Hematopoietic multipotent progenitor cell treated with erythropoietin and hydrocortisone succinate and interleukin-3 and kit ligand, for 15 days (in vitro differentiated cells): Measurements from ENCODE around the gene NBEAL2.
"Not testable (repeated sequence)": the region's sequence is repeated elsewhere in the genome, so short reads cannot be mapped to it uniquely, and the experiment has no call there.

Source experiments
- DNase-seq: peaks from one replicate; pipeline ENCODE4 v3.0.0-alpha.2; 2015; ENCODE audit warnings: low spot score

The NBEAL2 gene

GRCh38 chr3:47012342-47013230, 33.1 kb downstream of the NBEAL2 start:
- no peak for DNase-seq

GRCh38 chr3:47013231-47013630, 33.8 kb downstream of the NBEAL2 start:
- no peak for DNase-seq

GRCh38 chr3:47014036-47014435, 34.6 kb downstream of the NBEAL2 start:
- no peak for DNase-seq

GRCh38 chr3:47015151-47015550, 35.7 kb downstream of the NBEAL2 start:
- no peak for DNase-seq

DNA sequence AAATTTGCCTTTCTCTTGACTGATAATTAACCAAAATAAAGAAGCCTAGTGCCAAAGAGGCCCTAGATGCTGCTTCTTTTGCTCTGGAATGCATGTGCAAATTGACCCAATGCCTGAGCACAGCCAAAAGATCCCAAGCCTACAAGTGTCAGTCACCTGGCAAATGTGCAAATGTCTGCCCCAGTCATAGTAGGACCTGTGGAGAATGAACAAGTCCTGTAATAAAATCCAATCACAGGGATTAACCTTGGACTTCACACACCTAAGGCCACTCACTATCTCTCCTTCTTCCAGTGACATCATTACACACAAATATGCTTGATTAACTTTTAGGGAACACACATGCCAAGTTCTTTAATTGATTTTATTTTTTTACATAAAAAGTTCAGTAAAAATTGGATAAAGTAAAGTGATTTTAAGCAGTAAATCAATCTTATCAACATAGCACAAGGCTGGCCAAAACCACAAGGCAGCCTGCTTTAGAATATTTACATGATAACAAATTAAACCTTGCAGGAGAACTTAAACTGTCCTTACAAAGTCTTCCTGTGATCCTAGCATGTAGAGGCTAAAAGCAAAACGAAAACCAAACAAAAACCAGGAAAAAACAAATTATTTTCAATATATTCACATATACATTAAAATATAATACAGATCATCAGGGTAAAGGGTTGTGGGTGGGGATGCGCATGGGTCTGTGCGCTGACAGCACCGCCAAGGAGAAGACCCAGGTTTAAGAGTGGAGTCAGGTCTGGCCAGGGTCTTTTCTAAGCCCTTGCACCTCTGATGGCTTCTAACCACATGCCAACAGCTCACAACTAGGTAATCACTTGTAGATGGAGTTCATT, 36.8 kb downstream of the NBEAL2 start:
- no peak for DNase-seq

- no peak for DNase-seq
These were observed 37.5 kb downstream of the NBEAL2 start for GRCh38 chr3:47016934-47017435.

DNA sequence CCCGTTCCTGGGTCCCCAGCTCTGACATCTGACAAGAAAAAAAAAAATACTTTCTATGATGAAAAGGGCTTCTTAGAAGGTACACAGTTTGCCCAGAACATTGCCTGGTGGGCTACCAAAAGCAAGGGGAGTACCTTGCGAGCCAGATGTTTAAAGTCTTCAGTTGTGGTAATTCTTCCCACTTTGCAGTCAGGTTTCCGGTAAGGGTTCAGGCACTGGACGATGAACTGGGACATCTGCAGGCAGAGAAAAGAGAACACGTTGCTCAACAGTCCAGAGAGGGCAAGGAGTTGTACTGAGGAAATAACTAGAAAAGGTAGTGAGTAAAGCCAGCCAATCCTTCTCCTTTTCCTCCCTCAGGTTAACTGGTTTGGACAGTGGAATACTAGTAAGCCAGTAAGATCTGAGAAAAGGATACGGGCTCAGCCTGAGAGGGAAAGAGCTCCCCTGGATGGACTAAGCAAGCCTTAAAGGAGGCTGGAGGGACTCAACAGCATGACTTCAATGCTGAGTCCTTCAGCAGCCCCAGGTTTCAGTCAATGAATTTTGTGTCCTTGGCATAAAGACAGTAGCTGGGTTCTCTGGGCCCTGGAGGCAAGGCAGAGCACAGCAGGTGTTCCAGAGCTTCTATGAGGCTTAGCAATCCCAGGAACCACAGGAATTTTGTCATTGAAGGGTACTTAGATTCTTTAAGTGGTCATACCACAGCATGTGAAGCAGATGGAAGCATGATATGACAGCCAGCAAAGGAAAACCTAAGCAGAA, 38.2 kb downstream of the NBEAL2 start:
- DNase-seq: no peak

DNA sequence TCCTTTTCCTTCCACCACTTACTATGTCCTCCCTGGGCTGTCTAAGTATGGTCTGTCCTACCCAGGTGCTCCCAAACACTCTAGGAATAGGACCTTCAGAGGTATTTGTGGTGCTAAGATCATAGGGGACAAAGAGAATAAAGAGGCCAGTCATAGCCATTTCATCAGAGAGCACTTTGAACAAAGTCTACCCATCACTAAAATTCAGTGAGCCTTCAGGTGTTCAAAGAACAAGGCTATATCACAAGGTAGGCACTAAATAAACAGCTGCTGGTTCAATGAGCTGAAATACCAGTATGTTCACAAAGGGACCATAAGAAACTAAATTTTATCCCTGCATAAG, 38.8 kb downstream of the NBEAL2 start:
- no peak for DNase-seq

DNA sequence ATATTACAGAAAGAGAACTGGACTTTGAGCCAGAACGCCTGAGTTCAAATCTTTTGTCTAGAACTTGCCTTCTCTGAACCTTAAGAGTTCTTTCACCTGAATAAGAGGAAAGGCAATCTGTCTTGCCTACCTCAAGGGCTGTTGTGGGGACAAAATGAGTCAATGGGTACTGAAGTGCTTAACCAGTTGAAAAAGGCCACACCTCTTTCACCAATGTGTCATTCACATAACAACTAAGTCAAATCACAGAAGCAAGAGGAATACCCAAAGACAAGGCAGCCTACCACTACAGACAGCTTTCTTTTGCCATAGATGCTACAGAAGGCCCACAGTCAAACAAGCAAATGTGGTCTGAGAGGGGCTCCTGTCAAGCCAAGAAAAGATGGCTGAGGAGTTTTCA, 39.7 kb downstream of the NBEAL2 start:
- DNase-seq: no peak

DNA sequence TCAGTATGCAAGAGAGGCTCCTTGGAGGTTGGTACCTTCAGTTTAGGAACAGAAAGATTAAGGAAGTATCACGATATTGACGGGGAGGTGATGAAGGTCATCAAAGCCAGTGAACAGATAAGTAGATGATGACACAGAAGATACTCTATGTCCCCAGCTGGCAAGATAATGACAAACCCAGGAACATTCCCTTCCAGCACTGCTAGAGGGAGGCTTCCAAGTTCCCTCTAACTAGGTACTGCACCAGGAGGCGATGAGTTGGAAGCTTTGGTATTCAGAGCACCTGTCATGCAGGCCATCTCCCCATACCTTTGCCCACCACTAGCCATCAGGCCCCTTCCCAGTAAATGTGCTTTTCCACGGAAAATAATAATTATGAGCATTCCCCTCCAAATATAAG, 40.8 kb downstream of the NBEAL2 start:
- DNase-seq: no peak

DNA sequence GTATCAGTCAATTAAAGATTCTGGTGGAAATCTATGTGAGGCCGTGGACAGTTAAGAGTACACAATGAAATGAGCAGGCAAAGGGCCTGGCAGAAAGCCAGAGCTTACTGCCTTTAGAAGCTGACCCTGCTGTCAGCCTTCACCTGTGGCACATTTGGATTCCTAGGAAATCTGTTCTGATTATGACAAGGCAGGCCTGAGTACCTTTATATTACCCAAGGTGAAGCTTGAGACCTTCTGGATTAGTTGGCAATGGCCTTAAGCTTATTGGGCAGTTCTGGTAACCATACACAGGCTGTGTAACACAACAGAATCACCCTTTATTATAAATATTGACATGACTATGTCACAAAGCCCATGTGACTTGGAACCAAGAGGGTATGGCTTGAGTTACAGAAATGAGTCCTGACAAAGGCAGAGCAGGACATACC, 43.2 kb downstream of the NBEAL2 start:
- no peak for DNase-seq

DNA sequence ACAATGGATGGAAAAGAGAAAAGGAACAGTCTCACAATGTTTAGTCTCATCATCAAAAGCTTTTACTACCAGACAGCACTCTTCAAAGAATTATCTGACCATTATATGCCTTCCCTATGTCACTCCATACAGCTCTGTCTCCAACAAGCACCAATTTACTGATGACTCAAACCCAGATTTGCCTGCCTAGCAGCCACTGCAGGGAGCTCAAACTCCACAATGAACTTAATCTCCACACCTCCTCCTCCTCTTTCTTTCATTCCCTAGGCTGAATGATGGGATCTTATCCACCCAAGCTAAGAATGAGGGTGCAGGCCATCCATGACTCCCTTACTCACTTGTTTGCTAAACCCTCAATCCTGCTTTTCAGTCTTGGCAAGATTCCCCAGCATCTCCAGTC, 45.5 kb downstream of the NBEAL2 start:
- DNase-seq: no peak

DNA sequence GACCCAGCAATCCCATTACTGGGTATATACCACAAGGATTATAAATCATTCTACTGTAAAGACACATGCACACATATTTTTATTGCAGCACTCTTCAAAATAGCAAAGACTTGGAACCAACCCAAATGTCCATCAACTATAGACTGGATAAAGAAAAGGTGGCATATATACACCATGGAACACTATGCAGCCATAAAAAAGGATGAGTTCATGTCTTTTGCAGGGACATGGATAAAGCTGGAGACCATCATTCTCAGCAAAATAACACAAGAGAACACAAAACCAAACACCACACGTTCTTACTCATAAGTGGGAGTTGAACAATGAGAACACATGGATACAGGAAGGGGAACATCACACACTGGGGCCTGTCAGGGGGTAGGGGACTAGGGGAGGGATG, 47.0 kb downstream of the NBEAL2 start:
- DNase-seq: not testable (repeated sequence)

GRCh38 chr3:47028146-47028545, 48.7 kb downstream of the NBEAL2 start:
- no peak for DNase-seq

DNA sequence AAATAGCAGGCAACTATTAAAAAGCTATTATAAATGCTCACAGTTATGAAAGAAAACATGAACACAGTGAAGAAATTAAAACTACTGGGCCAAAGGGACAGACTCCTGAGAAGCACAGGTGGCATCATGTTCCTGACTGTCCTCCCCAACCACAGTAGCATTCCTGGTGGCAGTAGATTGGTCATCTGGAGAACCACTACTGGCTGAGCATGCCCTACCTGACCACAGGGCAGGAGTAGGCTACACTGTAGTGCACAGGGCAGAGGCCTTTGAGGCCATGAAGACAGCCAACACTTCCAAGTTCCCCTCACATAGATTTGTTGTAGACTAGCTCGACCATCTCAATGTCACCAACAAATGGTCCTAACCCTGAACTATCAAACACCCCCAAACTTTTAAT, 49.2 kb downstream of the NBEAL2 start:
- DNase-seq: no peak

GRCh38 chr3:47031041-47031440, 51.6 kb downstream of the NBEAL2 start:
- DNase-seq: not testable (repeated sequence)

GRCh38 chr3:47034868-47035489, 55.5 kb downstream of the NBEAL2 start:
- no peak for DNase-seq

DNA sequence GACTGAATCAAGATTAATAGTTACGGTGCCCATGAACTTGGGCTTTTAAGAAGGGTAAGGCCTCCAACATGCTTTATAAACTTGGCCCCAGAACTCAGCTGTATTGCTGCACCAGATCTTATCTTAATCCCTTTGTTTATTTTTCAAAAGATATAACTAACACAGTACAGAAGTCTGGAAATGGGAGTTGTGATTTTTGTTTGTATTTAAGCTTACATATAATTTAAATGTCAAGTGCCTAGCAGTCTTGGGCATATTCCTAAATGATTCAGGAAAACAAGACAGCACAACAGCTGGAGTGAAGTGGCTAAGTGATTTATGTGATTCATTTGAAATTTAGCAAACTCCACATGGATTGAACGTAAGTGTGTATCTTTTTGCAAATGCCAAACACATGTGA, 56.2 kb downstream of the NBEAL2 start:
- DNase-seq: no peak

- no peak for DNase-seq
These were observed 56.7 kb downstream of the NBEAL2 start for GRCh38 chr3:47036145-47036544.

DNA sequence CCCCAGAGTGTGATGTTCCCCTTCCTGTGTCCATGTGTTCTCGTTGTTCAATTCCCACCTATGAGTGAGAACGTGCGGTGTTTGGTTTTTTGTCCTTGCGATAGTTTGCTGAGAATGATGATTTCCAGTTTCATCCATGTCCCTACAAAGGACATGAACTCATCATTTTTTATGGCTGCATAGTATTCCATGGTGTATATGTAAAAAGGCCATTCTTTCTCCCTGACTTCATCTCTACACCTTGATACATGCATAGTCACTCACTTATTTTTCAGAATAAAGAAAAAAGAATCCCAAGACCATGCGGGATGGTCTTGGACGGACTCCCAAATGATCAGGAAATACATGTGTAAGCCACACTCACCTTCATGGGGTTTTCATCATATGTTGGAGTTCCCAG, 57.8 kb downstream of the NBEAL2 start:
- not testable (repeated sequence) for DNase-seq

- no peak for DNase-seq
These were observed 61.6 kb downstream of the NBEAL2 start for GRCh38 chr3:47041114-47041513.
